Measurements from ENCODE around the gene NOTUM. TPM values are rescaled to one million over a fixed set of nuclear protein-coding genes. Genes with fewer than 3 reads are reported as not detected.

The NOTUM gene
- total and polyA plus RNA-seq, 9 of the 15 experiments (the other 6 are each of a cell fraction or from before 2014, with no cell fraction given) = 0.03 to 14.0 (median 4.1) TPM

GRCh38 chr17:81934098-81934757 is 26.8 kb downstream of the NOTUM start:
- H3K4me1 ChIP-seq (replicated peaks in 1 of 2; ENCODE audit: control insufficient read depth in 2 of 2, insufficient read depth in 2 of 2, low read length in 2 of 2) = peaks cover 30 to 96% of the 10 kb centered on the region in 2 experiments
- DNase-seq (ENCODE audit: extremely low read depth in 1 of 4, low spot score in 3 of 4) (no peak), ATAC-seq (no peak), FAIRE-seq (no peak)
- H3K4me2 ChIP-seq (ENCODE audit: insufficient read depth, low read length) = no peak overlapping the region
- H3K27me3 ChIP-seq (ENCODE audit: control insufficient read depth in 2 of 2, insufficient read depth in 2 of 2, low read length in 2 of 2) = no peaks in the 10 kb centered on the region
- peaks cover 7% of the 10 kb centered on the region for H4K20me1 ChIP-seq (replicated peaks; ENCODE audit: control insufficient read depth, insufficient read depth, low read length)
- peak overlapping the region in 1 of 2 experiments; percentile 55; a peak in 2 of 4 replicates for H3K9ac ChIP-seq (ENCODE audit: insufficient read depth in 1 of 2, low read depth in 2 of 2, low read length in 2 of 2)
- in situ Hi-C loops (cut with MboI) (no loop called here), intact Hi-C loops (cut with micrococcal nuclease) (no loop called here)
- H3K9me1 ChIP-seq (ENCODE audit: control insufficient read depth, insufficient read depth, low read length) = peaks cover 13% of the 10 kb centered on the region
- H3K9me3 ChIP-seq (replicated peaks; ENCODE audit: control insufficient read depth, insufficient read depth, low read depth, low read length) = no peaks in the 10 kb centered on the region
- H3K36me3 ChIP-seq (ENCODE audit: control insufficient read depth, insufficient read depth, low read length) = peaks cover 36% of the 10 kb centered on the region; the same call in 2 of the 3 replicates
- WGBS (ENCODE audit: insufficient coverage, low coverage, missing lambda C conversion rate) = 91% methylated on average over 21 of the region's 23 CpGs
- no TSS peak for BruUV-seq (replicated peaks)
- CTCF ChIA-PET (ENCODE audit: low intra/inter-chr PET ratio) = no interaction called here
- no peak overlapping the region for H2AFZ ChIP-seq (ENCODE audit: low read depth, low read length)
- POLR2A ChIA-PET = interaction anchor here (0.5 to 1.6 kb wide), 7 partner anchors 8 to 679 kb away, joined by 3 to 6 read pairs (median 4); no protein-coding TSS in a partner anchor
- no peak overlapping the region for H3K27ac ChIP-seq (ENCODE audit: extremely low read depth, low read depth, low read length)
- no peak overlapping the region for H3K4me3 ChIP-seq
- peaks cover 25% of the 10 kb centered on the region for H3K79me2 ChIP-seq (ENCODE audit: control insufficient read depth, insufficient read depth, low read length)
- TF ChIP-seq KLF1 (tag; IDR thresholded peaks at IDR 0.05) (no peak), RBFOX2 (IDR thresholded peaks at IDR 0.05; ENCODE audit: low read depth, low read length) (peak; percentile 53), TSHZ1 (CRISPR knock-in tag; IDR thresholded peaks at IDR 0.05) (no peak), SAFB2 (IDR thresholded peaks at IDR 0.05; ENCODE audit: borderline replicate concordance, low read depth, low read length, severe bottlenecking) (no peak), DPF2 (IDR thresholded peaks at IDR 0.05) (no peak), PCBP1 (IDR thresholded peaks at IDR 0.05; ENCODE audit: low read depth, low read length, poor library complexity, severe bottlenecking) (no peak), MTA1 (IDR thresholded peaks at IDR 0.05; ENCODE audit: borderline replicate concordance) (no peak), FIP1L1 (IDR thresholded peaks at IDR 0.05; ENCODE audit: low read depth, low read length, poor library complexity, severe bottlenecking) (no peak), PHB2 (IDR thresholded peaks at IDR 0.05; ENCODE audit: low read depth) (no peak)
- TF ChIP-seq, protein P1, sequence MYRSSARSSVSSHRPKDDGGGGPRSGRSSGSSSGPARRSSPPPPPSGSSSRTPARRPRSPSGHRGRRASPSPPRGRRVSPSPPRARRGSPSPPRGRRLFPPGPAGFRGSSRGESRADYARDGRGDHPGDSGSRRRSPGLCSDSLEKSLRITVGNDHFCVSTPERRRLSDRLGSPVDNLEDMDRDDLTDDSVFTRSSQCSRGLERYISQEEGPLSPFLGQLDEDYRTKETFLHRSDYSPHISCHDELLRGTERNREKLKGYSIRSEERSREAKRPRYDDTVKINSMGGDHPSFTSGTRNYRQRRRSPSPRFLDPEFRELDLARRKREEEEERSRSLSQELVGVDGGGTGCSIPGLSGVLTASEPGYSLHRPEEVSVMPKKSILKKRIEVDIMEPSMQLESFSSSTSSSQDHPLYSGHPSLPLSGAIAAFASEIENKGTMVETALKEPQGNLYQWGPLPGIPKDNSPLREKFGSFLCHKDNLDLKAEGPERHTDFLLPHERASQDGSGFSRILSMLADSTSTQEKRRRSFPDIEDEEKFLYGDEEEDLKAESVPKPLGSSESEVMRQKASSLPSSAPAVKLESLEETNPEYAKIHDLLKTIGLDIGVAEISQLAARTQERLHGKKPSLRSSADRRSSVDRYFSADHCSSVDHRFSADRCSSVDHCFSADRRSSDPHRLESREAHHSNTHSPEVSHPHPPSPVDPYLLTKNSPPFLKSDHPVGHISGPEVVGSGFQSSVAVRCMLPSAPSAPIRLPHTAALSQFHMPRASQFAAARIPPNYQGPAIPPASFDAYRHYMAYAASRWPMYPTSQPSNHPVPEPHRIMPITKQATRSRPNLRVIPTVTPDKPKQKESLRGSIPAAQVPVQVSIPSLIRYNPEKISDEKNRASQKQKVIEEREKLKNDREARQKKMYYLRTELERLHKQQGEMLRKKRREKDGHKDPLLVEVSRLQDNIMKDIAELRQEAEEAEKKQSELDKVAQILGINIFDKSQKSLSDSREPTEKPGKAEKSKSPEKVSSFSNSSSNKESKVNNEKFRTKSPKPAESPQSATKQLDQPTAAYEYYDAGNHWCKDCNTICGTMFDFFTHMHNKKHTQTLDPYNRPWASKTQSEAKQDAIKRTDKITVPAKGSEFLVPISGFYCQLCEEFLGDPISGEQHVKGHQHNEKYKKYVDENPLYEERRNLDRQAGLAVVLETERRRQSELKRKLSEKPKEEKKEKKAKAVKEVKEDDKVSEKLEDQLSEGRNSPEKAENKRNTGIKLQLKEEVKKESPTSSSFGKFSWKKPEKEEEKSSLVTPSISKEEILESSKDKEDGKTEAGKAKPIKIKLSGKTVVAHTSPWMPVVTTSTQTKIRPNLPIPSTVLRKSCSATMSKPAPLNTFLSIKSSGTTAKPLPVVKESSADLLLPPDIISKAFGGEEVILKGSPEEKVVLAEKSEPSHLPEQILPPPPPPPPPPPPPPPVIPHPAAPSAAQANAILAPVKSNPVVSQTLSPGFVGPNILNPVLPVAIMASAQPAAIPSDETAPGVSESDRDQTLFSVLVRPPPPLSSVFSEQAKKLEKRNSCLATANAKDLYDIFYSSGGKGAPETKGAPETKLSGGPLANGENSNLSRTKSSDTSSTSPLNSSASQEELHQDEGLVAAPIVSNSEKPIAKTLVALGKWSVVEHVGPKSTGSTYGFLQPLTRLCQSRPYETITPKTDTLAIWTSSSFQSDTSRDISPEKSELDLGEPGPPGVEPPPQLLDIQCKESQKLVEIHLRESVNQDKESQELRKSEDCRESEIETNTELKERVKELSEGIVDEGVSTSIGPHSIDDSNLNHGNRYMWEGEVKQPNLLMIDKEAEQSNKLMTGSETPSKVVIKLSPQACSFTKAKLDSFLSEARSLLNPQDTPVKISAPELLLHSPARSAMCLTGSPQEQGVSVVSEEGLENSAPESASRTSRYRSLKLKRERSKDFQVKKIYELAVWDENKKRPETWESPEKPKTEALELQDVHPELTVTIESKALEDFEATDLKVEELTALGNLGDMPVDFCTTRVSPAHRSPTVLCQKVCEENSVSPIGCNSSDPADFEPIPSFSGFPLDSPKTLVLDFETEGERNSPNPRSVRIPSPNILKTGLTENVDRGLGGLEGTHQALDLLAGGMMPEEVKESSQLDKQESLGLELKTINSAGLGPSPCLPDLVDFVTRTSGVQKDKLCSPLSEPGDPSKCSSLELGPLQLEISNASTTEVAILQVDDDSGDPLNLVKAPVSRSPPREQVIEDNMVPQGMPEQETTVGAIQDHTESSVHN (IDR thresholded peaks at IDR 0.05; ENCODE audit: borderline replicate concordance in 1 of 2, low read depth in 1 of 2) = no peak
